ENCODE results near the gene PINK1. TPM values are rescaled to one million over a fixed set of nuclear protein-coding genes. Genes with fewer than 3 reads are reported as not detected.
A peak's percentile ranks its signal among the peaks of the same experiment; 100 is the strongest.

PINK1 gene
- total and polyA plus RNA-seq, 2 of the 13 experiments (the other 11 are each of a cell fraction or from before 2014, with no cell fraction given) = 15.3 to 16.1 TPM

- TF ChIP-seq GMEB2 (CRISPR knock-in tag; IDR thresholded peaks at IDR 0.05; ENCODE audit: low read depth) (peak; percentile 77), GZF1 (CRISPR knock-in tag; IDR thresholded peaks at IDR 0.05) (no peak), MEIS1 (CRISPR knock-in tag; IDR thresholded peaks at IDR 0.05; ENCODE audit: borderline replicate concordance) (peak; percentile 11; the same call in 1 of the 2 replicates), HHEX (CRISPR knock-in tag; IDR thresholded peaks at IDR 0.05) (no peak), NFKB2 (CRISPR knock-in tag; IDR thresholded peaks at IDR 0.05; ENCODE audit: borderline replicate concordance) (peak; percentile 84; the same call in 1 of the 2 replicates), MED8 (CRISPR knock-in tag; IDR thresholded peaks at IDR 0.05; ENCODE audit: insufficient replicate concordance) (peak; percentile 18), CEBPZ (IDR thresholded peaks at IDR 0.05; ENCODE audit: low read length) (peak; percentile 65), KDM6A (CRISPR knock-in tag; IDR thresholded peaks at IDR 0.05; ENCODE audit: low read depth) (no peak; the same call in 1 of the 2 replicates), ZNF687 (CRISPR knock-in tag; IDR thresholded peaks at IDR 0.05) (peak; percentile 90), SRF (IDR thresholded peaks at IDR 0.05; ENCODE audit: low read depth, low read length) (peak; percentile 45; the same call in 1 of the 2 replicates), ZNF597 (CRISPR knock-in tag; IDR thresholded peaks at IDR 0.05) (no peak), PRDM15 (CRISPR knock-in tag; IDR thresholded peaks at IDR 0.05) (peak; percentile 16; the same call in 1 of the 2 replicates), SMYD3 (CRISPR knock-in tag; IDR thresholded peaks at IDR 0.05) (peak; percentile 75)
These were observed 28.2 kb downstream of the PINK1 start, which contains the start of gene DDOST (continued) for GRCh38 chr1:20661207-20662109.

All from HepG2 (cell line).